B cell (primary cell): ENCODE data around the gene SNW1. TPM values are rescaled to one million over a fixed set of nuclear protein-coding genes. Genes with fewer than 3 reads are reported as not detected.

Experiments
- ATAC-seq: fragments of 200-7000 bp; cut with Tn5 transposase; one replicate; pipeline ENCODE4 v1.10.0; 2021; ENCODE audit warnings: low read depth, mild to moderate bottlenecking, moderate number of reproducible peaks, moderate library complexity
- CTCF ChIA-PET: fragments of 350-600 bp; sonication (Branson Sonifier 250); formaldehyde crosslinking; loops from one replicate; lab custom pipeline; 2021; ENCODE audit warnings: antibody characterized with exemption, inconsistent platforms; lab: Charles Lee
- POLR2A ChIA-PET: fragments of 350-600 bp; sonication (Branson Sonifier 250); formaldehyde crosslinking; loops from one replicate; lab custom pipeline; 2021; ENCODE audit warnings: antibody characterized with exemption; lab: Charles Lee
- DNase-seq: peaks from one replicate; pipeline ENCODE4 v3.0.0; 2013
- H2AFZ ChIP-seq: 2 replicates; pipeline ENCODE4 v1.6.1; 2012; ENCODE audit warnings: mild to moderate bottlenecking, low read depth, low read length; ENCODE audit not compliant: insufficient read depth, poor library complexity, severe bottlenecking
- H3K27ac ChIP-seq, 2 donors: 1 replicate in 1 of 2; 2 replicates in 1 of 2; pipeline ENCODE4 v1.5.1; 2012 to 2013; ENCODE audit warnings: low read length in 2 of 2, mild to moderate bottlenecking in 2 of 2, moderate library complexity in 1 of 2
- H3K27me3 ChIP-seq, 4 experiments: fragments of 200-600 bp in 1 of 4; sonication (generic) in 1 of 4; replicated peaks in 1 of 4; 1 replicate in 2 of 4; 2 replicates in 2 of 4; pipeline versions ENCODE4 v1.6.1 to v1.7.0; 2013 to 2016; ENCODE audit warnings: low read length in 3 of 4, mild to moderate bottlenecking in 2 of 4, mixed read lengths in 1 of 4, moderate library complexity in 1 of 4; ENCODE audit not compliant: insufficient read depth in 4 of 4, control insufficient read depth in 3 of 4; ENCODE audit errors: control extremely low read depth in 1 of 4
- H3K36me3 ChIP-seq, 2 experiments: replicated peaks in 1 of 2; 1 replicate in 1 of 2; 2 replicates in 1 of 2; pipeline versions ENCODE4 v1.6.1 to v1.7.1; 2013; ENCODE audit warnings: low read length in 1 of 2; ENCODE audit not compliant: insufficient read depth in 2 of 2, control insufficient read depth in 1 of 2; ENCODE audit errors: control extremely low read depth in 1 of 2, extremely low read depth in 1 of 2
- H3K4me1 ChIP-seq, 2 donors: fragments of 200-600 bp in 1 of 2; sonication (generic) in 1 of 2; 1 replicate in 1 of 2; 2 replicates in 1 of 2; pipeline versions ENCODE4 v1.5.1 to v1.6.1; 2013 to 2017; ENCODE audit warnings: low read length in 2 of 2; ENCODE audit not compliant: control insufficient read depth in 2 of 2, insufficient read depth in 2 of 2
- H3K4me2 ChIP-seq: replicated peaks from 2 replicates; pipeline ENCODE3; 2012; ENCODE audit warnings: mild to moderate bottlenecking, low read depth, low read length; ENCODE audit not compliant: poor library complexity, severe bottlenecking
- H3K4me3 ChIP-seq, 5 experiments: fragments of 200-600 bp in 1 of 5; sonication (generic) in 1 of 5; 1 replicate in 3 of 5; 2 replicates in 2 of 5; pipeline versions ENCODE4 v1.5.1 to v1.7.0; 2011 to 2016; ENCODE audit warnings: low read length in 4 of 5, mild to moderate bottlenecking in 4 of 5, low read depth in 2 of 5, control low read depth in 1 of 5, moderate library complexity in 1 of 5; ENCODE audit not compliant: insufficient read depth in 1 of 5; ENCODE audit errors: control extremely low read depth in 1 of 5, extremely low read depth in 1 of 5
- H3K79me2 ChIP-seq: fragments of 200-600 bp; sonication (generic); one replicate; pipeline ENCODE4 v1.6.0; 2016; ENCODE audit warnings: low read length; ENCODE audit not compliant: control insufficient read depth, insufficient read depth
- H3K9ac ChIP-seq: fragments of 200-600 bp; sonication (generic); 2 replicates; pipeline ENCODE4 v1.6.1; 2017; ENCODE audit warnings: mild to moderate bottlenecking, low read length, moderate library complexity
- H3K9me3 ChIP-seq, 3 donors: one replicate each; pipeline versions ENCODE4 v1.6.1 to v1.7.1; 2013; ENCODE audit warnings: low read length in 2 of 3; ENCODE audit not compliant: control insufficient read depth in 2 of 3, insufficient read depth in 1 of 3; ENCODE audit errors: control extremely low read depth in 1 of 3
- H4K20me1 ChIP-seq: 2 replicates; pipeline ENCODE4 v1.6.0; 2012; ENCODE audit warnings: mild to moderate bottlenecking, low read length; ENCODE audit not compliant: insufficient read depth, control insufficient read depth, poor library complexity, severe bottlenecking
- H3K27ac Mint-ChIP-seq: one replicate; pipeline ENCODE4 v1.8.0; 2021; ENCODE audit warnings: mixed read lengths
- H3K27me3 Mint-ChIP-seq: one replicate; pipeline ENCODE4 v1.8.0; 2021; ENCODE audit warnings: mixed read lengths
- H3K4me1 Mint-ChIP-seq: one replicate; pipeline ENCODE4 v1.8.0; 2021; ENCODE audit warnings: mixed read lengths
- H3K4me3 Mint-ChIP-seq: one replicate; pipeline ENCODE4 v1.8.0; 2021; ENCODE audit warnings: mixed read lengths
- H3K9me3 Mint-ChIP-seq: one replicate; pipeline ENCODE4 v1.8.0; 2022; ENCODE audit warnings: mixed read lengths; ENCODE audit not compliant: insufficient read depth
- EZH2 ChIP-seq: IDR thresholded peaks from 2 replicates; pipeline ENCODE4 v1.6.1; 2012; ENCODE audit warnings: borderline replicate concordance, low read depth, mild to moderate bottlenecking, moderate library complexity, low read length; ENCODE audit not compliant: insufficient read depth, poor library complexity, severe bottlenecking
- WGBS: methylation state at CpG from one replicate; pipeline ENCODE4 v1.1.5; 2013; ENCODE audit warnings: missing lambda C conversion rate; ENCODE audit not compliant: insufficient coverage; 5-methylcytosine and 5-hydroxymethylcytosine counted together
- intact Hi-C: fragments of 100-400 bp; cut with micrococcal nuclease; formaldehyde crosslinking; loops from one replicate; pipeline ENCODE4 v1.10.0; 2022
- polyA plus RNA-seq: library from polyadenylated mRNA; depleted of rRNA; stranded (reverse); fragments of >200 nt; gene quantifications from 2 replicates; pipeline ENCODE4 v1.2.3, GENCODE V29; 2012
- total RNA-seq, 2 donors: library from RNA; stranded (reverse); fragments of 120-200 nt in 1 of 2; gene quantifications; 1 replicate in 1 of 2; 2 replicates in 1 of 2; pipeline versions ENCODE4 v1.2.3 to v1.2.4, GENCODE V29; 2013 to 2022
- TF ChIP-seq, protein P1 (sequence below): fragments of 200-600 bp; IDR thresholded peaks from one replicate; pipeline ENCODE4 v1.8.0; 2022; ENCODE audit warnings: antibody characterized with exemption, mild to moderate bottlenecking

The SNW1 gene
- total and polyA plus RNA-seq, 2 donors (not counting 1 experiment from before 2014, with no cell fraction given) = 15.0 to 86.4 TPM

DNA sequence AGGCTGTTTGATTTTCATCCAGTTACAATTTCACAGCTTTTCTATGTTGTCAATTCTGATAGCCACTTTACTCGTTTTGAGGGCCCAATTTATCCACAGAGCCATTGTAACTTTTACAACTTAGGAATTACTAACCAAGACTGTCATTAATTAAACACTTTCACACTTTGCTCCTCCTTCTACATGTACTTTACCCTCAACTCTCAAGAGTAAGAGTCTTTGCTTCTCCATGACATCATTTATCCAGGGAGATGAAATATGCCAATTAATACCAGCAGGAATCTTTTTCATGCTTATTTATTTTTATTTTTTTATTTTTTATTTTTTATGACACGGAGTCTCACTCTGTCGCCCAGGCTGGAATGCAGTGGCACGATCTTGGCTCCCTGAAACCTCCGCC is 39.5 kb downstream of the SNW1 start:
- Histone ChIP-seq H3K4me3 (no peak overlapping the region), H3K27me3 (no peaks in the 10 kb centered on the region), H3K4me1 (no peaks in the 10 kb centered on the region), H2AFZ (no peak overlapping the region), H3K9ac (no peak overlapping the region), H3K27ac (no peak overlapping the region), H3K79me2 (peaks cover 9% of the 10 kb centered on the region), H3K9me3 (no peaks in the 10 kb centered on the region), H3K4me2 (no peak overlapping the region), H4K20me1 (peaks cover 6% of the 10 kb centered on the region), H3K36me3 (peaks cover 14 to 80% of the 10 kb centered on the region in 2 experiments)
- Mint-ChIP-seq H3K4me3 (no peak overlapping the region), H3K27ac (no peak overlapping the region), H3K27me3 (no peaks in the 10 kb centered on the region), H3K9me3 (no peaks in the 10 kb centered on the region), H3K4me1 (no peaks in the 10 kb centered on the region)
- no peak for ATAC-seq
- TF ChIP-seq, protein P1, sequence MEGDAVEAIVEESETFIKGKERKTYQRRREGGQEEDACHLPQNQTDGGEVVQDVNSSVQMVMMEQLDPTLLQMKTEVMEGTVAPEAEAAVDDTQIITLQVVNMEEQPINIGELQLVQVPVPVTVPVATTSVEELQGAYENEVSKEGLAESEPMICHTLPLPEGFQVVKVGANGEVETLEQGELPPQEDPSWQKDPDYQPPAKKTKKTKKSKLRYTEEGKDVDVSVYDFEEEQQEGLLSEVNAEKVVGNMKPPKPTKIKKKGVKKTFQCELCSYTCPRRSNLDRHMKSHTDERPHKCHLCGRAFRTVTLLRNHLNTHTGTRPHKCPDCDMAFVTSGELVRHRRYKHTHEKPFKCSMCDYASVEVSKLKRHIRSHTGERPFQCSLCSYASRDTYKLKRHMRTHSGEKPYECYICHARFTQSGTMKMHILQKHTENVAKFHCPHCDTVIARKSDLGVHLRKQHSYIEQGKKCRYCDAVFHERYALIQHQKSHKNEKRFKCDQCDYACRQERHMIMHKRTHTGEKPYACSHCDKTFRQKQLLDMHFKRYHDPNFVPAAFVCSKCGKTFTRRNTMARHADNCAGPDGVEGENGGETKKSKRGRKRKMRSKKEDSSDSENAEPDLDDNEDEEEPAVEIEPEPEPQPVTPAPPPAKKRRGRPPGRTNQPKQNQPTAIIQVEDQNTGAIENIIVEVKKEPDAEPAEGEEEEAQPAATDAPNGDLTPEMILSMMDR = no peak
- TF ChIP-seq EZH2 = no peak
- ChIA-PET CTCF (interaction anchor here (0.7 kb wide), 1 partner anchor 275 kb away, joined by 3 read pairs; no protein-coding TSS in a partner anchor), POLR2A (no interaction called here)
- intact Hi-C loops = no loop called here
- 100% methylated on average over 2 of the region's 5 CpGs for WGBS
- DNase-seq = no peak

DNA sequence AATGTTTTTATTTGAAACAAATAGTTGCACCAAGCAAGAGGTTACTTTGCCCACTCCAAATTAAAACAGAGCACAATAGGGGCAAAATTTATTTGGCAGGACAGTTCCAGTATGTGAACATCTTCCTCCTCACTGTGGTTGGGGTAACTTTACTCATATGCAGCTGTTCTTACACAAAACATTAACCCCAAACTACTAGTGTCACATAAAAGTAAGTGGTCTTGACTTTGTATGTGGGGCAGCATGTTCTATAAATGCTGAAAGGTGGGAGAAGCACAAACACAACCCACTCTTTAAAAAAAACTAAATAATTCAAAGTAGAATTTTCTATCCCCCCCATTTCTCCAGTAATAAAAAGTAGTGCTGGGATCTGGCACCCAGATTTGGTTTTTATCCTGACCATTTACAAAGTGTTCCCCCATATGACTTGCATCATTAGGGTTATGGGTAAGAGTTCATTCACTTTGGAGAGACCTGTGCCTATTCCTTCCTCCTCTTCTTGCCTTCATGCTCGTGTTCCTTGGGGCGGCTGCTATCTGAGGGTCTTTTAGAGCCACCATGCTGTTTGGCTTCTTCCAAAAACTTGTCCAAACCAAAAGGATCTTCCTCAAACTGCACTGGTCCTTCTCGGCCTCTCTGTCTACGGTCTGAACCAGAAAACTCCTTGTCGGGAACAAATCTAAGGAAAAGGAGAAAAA is 43.2 kb downstream of the SNW1 start:
- intact Hi-C loops = no loop called here
- Mint-ChIP-seq H3K4me1 (no peaks in the 10 kb centered on the region), H3K27me3 (no peaks in the 10 kb centered on the region), H3K27ac (no peak overlapping the region), H3K9me3 (no peaks in the 10 kb centered on the region), H3K4me3 (no peak overlapping the region)
- CTCF ChIA-PET = interaction anchor here (0.7 kb wide), 1 partner anchor 14 kb away, joined by 5 read pairs; no protein-coding TSS in a partner anchor
- Histone ChIP-seq H4K20me1 (peaks cover 9% of the 10 kb centered on the region), H3K79me2 (peaks cover 12% of the 10 kb centered on the region), H3K9me3 (no peaks in the 10 kb centered on the region), H3K9ac (no peak overlapping the region), H3K4me1 (no peaks in the 10 kb centered on the region), H3K27me3 (no peaks in the 10 kb centered on the region), H3K27ac (no peak overlapping the region), H3K4me3 (no peak overlapping the region), H2AFZ (no peak overlapping the region), H3K36me3 (peaks cover 19 to 67% of the 10 kb centered on the region in 2 experiments), H3K4me2 (no peak overlapping the region)
- 80% methylated on average over 1 of the region's 5 CpGs for WGBS
- DNase-seq = no peak
- POLR2A ChIA-PET = no interaction called here
- no peak for TF ChIP-seq EZH2
- TF ChIP-seq, protein P1 = no peak
- no peak for ATAC-seq
